Thyroid gland (tissue), 4 donors: Measurements from ENCODE around the gene RIC8B. TPM values are rescaled to one million over a fixed set of nuclear protein-coding genes. Genes with fewer than 3 reads are reported as not detected.

Experiments used
- DNase-seq, 2 donors: peaks; one replicate each; pipeline ENCODE4 v3.0.0-alpha.2; 2019
- H3K27ac ChIP-seq, 3 donors: fragments of 200-600 bp; sonication (generic); 1 replicate in 2 of 3; 2 replicates in 1 of 3; pipeline ENCODE4 v1.5.1; 2016 to 2019; ENCODE audit warnings: mild to moderate bottlenecking in 1 of 3, moderate library complexity in 1 of 3
- H3K27me3 ChIP-seq: fragments of 200-600 bp; sonication (generic); one replicate; pipeline ENCODE4 v1.5.1; 2019
- H3K36me3 ChIP-seq, 2 donors: fragments of 200-600 bp; sonication (generic); one replicate each; pipeline ENCODE4 v1.5.1; 2016 to 2019
- H3K4me1 ChIP-seq, 2 donors: fragments of 200-600 bp; sonication (generic); one replicate each; pipeline ENCODE4 v1.5.1; 2017 to 2019
- H3K4me3 ChIP-seq, 3 donors: fragments of 200-600 bp; sonication (generic); replicated peaks in 1 of 3; 1 replicate in 2 of 3; 2 replicates in 1 of 3; pipeline ENCODE4 v1.5.1; 2016; ENCODE audit warnings: mild to moderate bottlenecking in 1 of 3
- H3K9me3 ChIP-seq: fragments of 200-600 bp; sonication (generic); one replicate; pipeline ENCODE4 v1.5.1; 2017
- POLR2A ChIP-seq, 2 donors: fragments of 450-650 bp; IDR thresholded peaks; one replicate each; pipeline ENCODE4 v1.6.1; 2017; ENCODE audit warnings: antibody characterized with exemption in 2 of 2, mild to moderate bottlenecking in 2 of 2, moderate library complexity in 1 of 2
- WGBS, 2 donors: methylation state at CpG; one replicate each; pipeline ENCODE4 v1.1.5; 2017; 5-methylcytosine and 5-hydroxymethylcytosine counted together
- intact Hi-C: fragments of 100-400 bp; cut with DNase I; formaldehyde crosslinking; loops from one replicate; pipeline ENCODE4 v1.15.1; 2023
- total RNA-seq, 4 donors: library from RNA; depleted of rRNA; stranded (reverse); fragments of >200 nt; gene quantifications; one replicate each; pipeline ENCODE4 v1.2.3, GENCODE V29; 2016
- TF ChIP-seq, protein P1 (sequence below), 6 experiments: fragments of 200-600 bp in 3 of 6; fragments of 450-650 bp in 3 of 6; sonication (generic) in 3 of 6; IDR thresholded peaks; one replicate each; pipeline ENCODE4 v1.5.1; 2016 to 2019; ENCODE audit warnings: antibody characterized with exemption in 6 of 6, mild to moderate bottlenecking in 2 of 6, inconsistent platforms in 1 of 6, moderate library complexity in 1 of 6

Gene RIC8B
- total RNA-seq, 4 donors from 2014 or later = 32.5 to 49.8 (median 41.6) TPM

DNA sequence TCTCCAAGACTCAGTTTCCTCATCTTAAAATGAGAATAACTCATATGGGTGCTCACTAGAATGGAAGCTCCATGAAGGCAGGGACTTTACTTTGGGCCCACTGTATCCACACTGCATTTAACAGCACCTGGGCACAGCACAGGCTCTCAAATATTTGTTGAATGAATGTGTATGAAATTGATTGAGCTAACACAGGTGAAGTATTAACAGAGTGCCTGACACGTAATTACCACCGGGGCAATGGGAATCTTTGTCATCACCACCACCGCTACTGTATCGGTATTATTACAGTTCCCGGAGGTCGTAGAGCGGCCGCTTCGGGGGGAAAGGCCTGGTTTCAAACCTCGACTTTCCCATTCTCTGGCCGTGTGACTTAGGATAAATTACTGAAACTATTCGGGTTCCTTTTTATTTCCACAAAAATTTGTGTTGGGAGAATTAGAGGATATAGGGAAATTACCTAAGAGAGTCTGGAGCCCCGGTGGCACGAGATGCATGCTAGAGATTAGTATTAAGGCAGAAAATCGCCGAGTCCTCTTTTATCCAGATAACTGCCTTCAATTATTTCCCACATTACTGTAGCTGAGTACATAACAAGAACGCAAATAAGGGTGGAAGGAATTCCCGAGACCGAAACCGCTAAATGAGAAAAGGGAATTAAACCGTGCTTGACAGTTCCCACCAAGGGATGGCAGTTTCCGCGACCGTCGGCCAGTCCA, 1.0 kb upstream of the RIC8B start:
- peaks cover 25 to 44% of the 10 kb centered on the region in 2 donors for H3K4me1 ChIP-seq
- peak overlapping the region in 2 of 3 donors; percentile 49 to 81 for H3K4me3 ChIP-seq
- intact Hi-C loops = no loop called here
- no peaks in the 10 kb centered on the region for H3K36me3 ChIP-seq
- 43 to 45% methylated on average over 25 of the region's 25 CpGs for WGBS, 2 donors
- peak overlapping the region; percentile 66 to 97 (median 86) for H3K27ac ChIP-seq
- no peaks in the 10 kb centered on the region for H3K9me3 ChIP-seq
- TF ChIP-seq POLR2A (IDR thresholded peaks at IDR 0.05) = no peak
- TF ChIP-seq, protein P1, sequence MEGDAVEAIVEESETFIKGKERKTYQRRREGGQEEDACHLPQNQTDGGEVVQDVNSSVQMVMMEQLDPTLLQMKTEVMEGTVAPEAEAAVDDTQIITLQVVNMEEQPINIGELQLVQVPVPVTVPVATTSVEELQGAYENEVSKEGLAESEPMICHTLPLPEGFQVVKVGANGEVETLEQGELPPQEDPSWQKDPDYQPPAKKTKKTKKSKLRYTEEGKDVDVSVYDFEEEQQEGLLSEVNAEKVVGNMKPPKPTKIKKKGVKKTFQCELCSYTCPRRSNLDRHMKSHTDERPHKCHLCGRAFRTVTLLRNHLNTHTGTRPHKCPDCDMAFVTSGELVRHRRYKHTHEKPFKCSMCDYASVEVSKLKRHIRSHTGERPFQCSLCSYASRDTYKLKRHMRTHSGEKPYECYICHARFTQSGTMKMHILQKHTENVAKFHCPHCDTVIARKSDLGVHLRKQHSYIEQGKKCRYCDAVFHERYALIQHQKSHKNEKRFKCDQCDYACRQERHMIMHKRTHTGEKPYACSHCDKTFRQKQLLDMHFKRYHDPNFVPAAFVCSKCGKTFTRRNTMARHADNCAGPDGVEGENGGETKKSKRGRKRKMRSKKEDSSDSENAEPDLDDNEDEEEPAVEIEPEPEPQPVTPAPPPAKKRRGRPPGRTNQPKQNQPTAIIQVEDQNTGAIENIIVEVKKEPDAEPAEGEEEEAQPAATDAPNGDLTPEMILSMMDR (IDR thresholded peaks at IDR 0.05) = no peak
- no peak for DNase-seq
- H3K27me3 ChIP-seq = no peaks in the 10 kb centered on the region

DNA sequence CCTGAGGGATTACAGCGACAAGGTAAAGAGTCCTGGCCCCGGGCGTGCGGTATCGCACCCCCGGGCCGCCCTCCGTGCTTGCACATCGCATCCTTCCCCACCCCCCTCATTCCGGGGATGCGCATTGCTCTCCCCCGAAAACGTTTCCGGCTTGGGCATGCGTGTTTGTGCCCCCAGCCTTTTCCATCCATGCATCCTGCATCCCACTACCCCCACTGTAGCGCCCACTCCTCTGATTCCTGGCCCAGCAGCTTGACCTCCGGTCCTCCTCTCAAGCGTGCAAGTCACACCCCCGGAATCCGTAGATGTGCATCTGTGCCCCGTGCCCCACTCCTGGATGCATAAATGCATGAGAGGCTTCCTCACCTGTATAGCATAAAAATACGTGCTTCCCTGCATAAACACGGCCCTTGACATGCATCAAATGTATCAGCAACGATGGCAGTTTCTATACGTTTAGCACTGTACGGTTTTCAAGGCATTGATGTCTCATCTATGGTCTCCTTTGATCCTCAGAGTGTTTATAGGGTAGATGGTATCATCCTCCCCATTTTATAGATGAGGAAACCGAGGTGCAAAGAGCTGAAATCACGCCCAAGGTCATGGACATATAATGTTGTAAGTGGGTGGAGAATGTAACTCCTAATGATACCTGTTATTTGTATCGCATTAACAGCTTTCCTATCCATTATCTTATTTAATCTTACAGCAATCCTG, 484 bp downstream of the RIC8B start:
- intact Hi-C loops = no loop called here
- Histone ChIP-seq H3K4me1 (peaks cover 14 to 35% of the 10 kb centered on the region in 2 donors), H3K9me3 (no peaks in the 10 kb centered on the region), H3K36me3 (no peaks in the 10 kb centered on the region), H3K4me3 (peak overlapping the region; percentile 69 to 81 (median 73)), H3K27me3 (no peaks in the 10 kb centered on the region), H3K27ac (peak overlapping the region; percentile 86 to 97 (median 94))
- no peak for DNase-seq
- TF ChIP-seq, protein P1 (IDR thresholded peaks at IDR 0.05) = no peak
- TF ChIP-seq POLR2A (IDR thresholded peaks at IDR 0.05) = no peak
- WGBS, 2 donors = 7 to 8% methylated on average over 19 to 25 of the region's 29 CpGs

DNA sequence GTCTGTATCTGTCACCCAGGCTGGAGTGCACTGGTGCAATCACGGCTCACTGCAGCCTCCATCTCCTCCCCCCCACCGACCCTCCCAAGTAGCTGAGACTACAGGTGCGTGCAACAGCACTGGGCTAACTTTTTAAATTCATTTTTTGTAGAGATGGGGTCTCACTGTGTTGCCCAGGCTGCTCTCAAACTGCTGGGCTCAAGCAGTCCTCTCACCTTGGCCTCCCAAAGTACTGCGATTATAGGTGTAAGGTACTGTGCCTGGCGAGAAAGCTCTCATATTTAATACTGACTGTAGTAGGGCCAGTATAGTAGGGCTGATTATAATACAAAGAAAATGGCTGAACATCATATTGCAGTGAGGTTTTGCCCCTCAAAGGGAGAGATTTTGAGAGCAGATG, 2.4 kb downstream of the RIC8B start:
- intact Hi-C loops = no loop called here
- Histone ChIP-seq H3K9me3 (no peaks in the 10 kb centered on the region), H3K27me3 (no peaks in the 10 kb centered on the region), H3K4me3 (no peak overlapping the region), H3K36me3 (no peaks in the 10 kb centered on the region), H3K27ac (no peak overlapping the region), H3K4me1 (peaks cover 23 to 50% of the 10 kb centered on the region in 2 donors)
- DNase-seq = no peak
- TF ChIP-seq, protein P1 (IDR thresholded peaks at IDR 0.05) = no peak
- no peak for TF ChIP-seq POLR2A (IDR thresholded peaks at IDR 0.05)
- WGBS, 2 donors = 92% methylated on average over 5 of the region's 5 CpGs

DNA sequence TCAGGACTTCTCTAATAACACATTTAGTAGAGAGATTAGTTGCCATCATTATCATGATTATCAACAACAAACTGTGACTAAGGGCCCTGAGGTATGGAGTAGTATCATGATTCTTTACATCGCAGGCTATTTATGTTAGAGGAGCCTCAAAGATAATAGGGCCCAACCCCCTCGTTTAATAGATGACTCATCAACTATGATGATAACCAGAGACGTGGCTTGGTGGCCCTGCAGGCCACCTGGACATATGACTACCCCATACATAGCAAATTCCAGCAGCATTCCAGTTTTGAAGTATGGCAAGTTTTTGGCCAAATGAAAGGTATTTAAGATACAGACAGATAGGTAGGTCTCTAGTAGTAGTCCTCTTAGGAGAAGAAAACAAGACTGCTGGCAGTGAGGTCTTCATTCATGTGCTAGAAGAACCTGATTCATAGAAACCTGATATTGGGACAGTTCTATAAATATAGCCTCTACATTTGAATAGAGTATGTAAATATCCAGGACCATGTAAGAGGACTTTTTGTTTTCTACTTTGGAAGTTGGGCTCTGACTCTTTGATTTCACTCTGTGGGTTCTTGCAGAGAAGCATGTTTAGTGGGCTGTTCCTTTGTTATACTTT, 5.6 kb downstream of the RIC8B start:
- H3K9me3 ChIP-seq = no peaks in the 10 kb centered on the region
- WGBS, 2 donors = 85% methylated on average over 3 of the region's 3 CpGs
- TF ChIP-seq, protein P1 (IDR thresholded peaks at IDR 0.05) = no peak
- no peak for TF ChIP-seq POLR2A (IDR thresholded peaks at IDR 0.05)

More for the DNA sequence above, 5.6 kb downstream of the RIC8B start:
- Histone ChIP-seq H3K36me3 (no peaks in the 10 kb centered on the region), H3K27ac (no peak overlapping the region), H3K4me3 (no peak overlapping the region), H3K27me3 (no peaks in the 10 kb centered on the region), H3K4me1 (peaks cover 33 to 67% of the 10 kb centered on the region in 2 donors)
- DNase-seq = no peak
- intact Hi-C loops = no loop called here
